SK-N-SH treated with all-trans-retinoic acid at 6 μM for 48 hours (cell line): Measurements from ENCODE around the gene PDCD6IP.

Experiments
- PATZ1 ChIP-seq: fragments of 250-450 bp; sonication (Bioruptor Pico); IDR thresholded peaks from 2 replicates; pipeline ENCODE4 v1.8.0; 2020; ENCODE audit warnings: mild to moderate bottlenecking, moderate library complexity, borderline replicate concordance
- RARB ChIP-seq: fragments of 250-450 bp; sonication (Bioruptor Pico); IDR thresholded peaks from 2 replicates; pipeline ENCODE4 v1.8.0; 2021; ENCODE audit warnings: mild to moderate bottlenecking, moderate library complexity
- ZNF70 ChIP-seq: fragments of 450-650 bp; formaldehyde crosslinking; IDR thresholded peaks from 2 replicates; pipeline ENCODE4 v1.5.0; 2020; ENCODE audit warnings: mild to moderate bottlenecking, moderate library complexity

- TF ChIP-seq ZNF70 (CRISPR knock-in tag) = no peak
- no peak for TF ChIP-seq PATZ1 (CRISPR knock-in tag)
- no peak for TF ChIP-seq RARB (CRISPR knock-in tag)
Observed at GRCh38 chr3:33898901-33899300, 100.5 kb downstream of the PDCD6IP start.
